GM23338 (cell line): ENCODE measurements around the gene NUMB. TPM values are rescaled to one million over a fixed set of nuclear protein-coding genes. Genes with fewer than 3 reads are reported as not detected.

Experiments
- ATAC-seq: fragments of 200-7000 bp; cut with Tn5 transposase; 3 replicates; pipeline ENCODE4 v1.9.1; 2020
- DNase-seq: peaks from one replicate; pipeline ENCODE4 v3.0.0-alpha.2; 2015; ENCODE audit warnings: low spot score
- H2AFZ ChIP-seq: fragments of 200-600 bp; sonication (generic); 2 replicates; pipeline ENCODE4 v1.8.0; 2016; ENCODE audit warnings: antibody characterized with exemption, mild to moderate bottlenecking, moderate library complexity
- H3F3A ChIP-seq: fragments of 200-600 bp; sonication (generic); replicated peaks from 2 replicates; pipeline ENCODE4 v1.8.0; 2017; ENCODE audit warnings: antibody characterized with exemption, mixed run types, low read depth
- H3K27ac ChIP-seq: fragments of 200-600 bp; sonication (generic); 2 replicates; pipeline ENCODE4 v1.6.1; 2016; ENCODE audit warnings: low read depth
- H3K27me3 ChIP-seq: fragments of 200-600 bp; sonication (generic); 2 replicates; pipeline ENCODE4 v1.8.0; 2016; ENCODE audit warnings: mild to moderate bottlenecking, mixed run types, moderate library complexity; ENCODE audit not compliant: insufficient read depth
- H3K36me3 ChIP-seq: fragments of 200-600 bp; sonication (generic); 2 replicates; pipeline ENCODE4 v1.8.0; 2016; ENCODE audit warnings: mild to moderate bottlenecking; ENCODE audit not compliant: insufficient read depth
- H3K4me1 ChIP-seq: fragments of 200-600 bp; sonication (generic); 2 replicates; pipeline ENCODE4 v1.8.0; 2016; ENCODE audit warnings: mild to moderate bottlenecking, moderate library complexity; ENCODE audit not compliant: insufficient read depth
- H3K4me2 ChIP-seq: fragments of 200-600 bp; sonication (generic); 2 replicates; pipeline ENCODE4 v1.7.1; 2017; ENCODE audit warnings: mixed run types
- H3K4me3 ChIP-seq: fragments of 200-600 bp; sonication (generic); 2 replicates; pipeline ENCODE4 v1.6.1; 2016; ENCODE audit warnings: mixed run types
- H3K79me2 ChIP-seq: fragments of 200-600 bp; sonication (generic); replicated peaks from 2 replicates; pipeline ENCODE4 v1.8.0; 2017; ENCODE audit warnings: mild to moderate bottlenecking; ENCODE audit not compliant: insufficient read depth
- H3K9me2 ChIP-seq: fragments of 200-600 bp; sonication (generic); 2 replicates; pipeline ENCODE4 v1.8.0; 2017; ENCODE audit not compliant: insufficient read depth
- H4K20me1 ChIP-seq: fragments of 200-600 bp; sonication (generic); replicated peaks from 2 replicates; pipeline ENCODE4 v1.8.0; 2017; ENCODE audit warnings: mild to moderate bottlenecking; ENCODE audit not compliant: insufficient read depth
- H3K27ac Mint-ChIP-seq: 2 replicates; pipeline ENCODE4 v1.8.0; 2020; ENCODE audit warnings: inconsistent platforms, mild to moderate bottlenecking, moderate library complexity, mixed read lengths
- H3K27me3 Mint-ChIP-seq: 3 replicates; pipeline ENCODE4 v1.8.0; 2022; ENCODE audit warnings: low read depth, mild to moderate bottlenecking, moderate library complexity, mixed read lengths, inconsistent platforms; ENCODE audit not compliant: insufficient read depth, poor library complexity
- H3K36me3 Mint-ChIP-seq: 3 replicates; pipeline ENCODE4 v1.8.0; 2021; ENCODE audit warnings: low read depth, mild to moderate bottlenecking, inconsistent platforms, moderate library complexity, mixed read lengths
- H3K4me1 Mint-ChIP-seq: 3 replicates; pipeline ENCODE4 v1.8.0; 2020; ENCODE audit warnings: mild to moderate bottlenecking, inconsistent platforms, mixed read lengths
- H3K4me3 Mint-ChIP-seq: 3 replicates; pipeline ENCODE4 v1.8.0; 2021; ENCODE audit warnings: moderate library complexity, mild to moderate bottlenecking, inconsistent platforms, mixed read lengths
- H3K9me3 Mint-ChIP-seq: 3 replicates; pipeline ENCODE4 v1.8.0; 2020; ENCODE audit warnings: moderate library complexity, mild to moderate bottlenecking, inconsistent platforms, mixed read lengths
- CREB1 ChIP-seq: fragments of 250-450 bp; sonication (Bioruptor Pico); IDR thresholded peaks from 2 replicates; pipeline ENCODE4 v1.5.0; 2020; ENCODE audit warnings: low read depth, mild to moderate bottlenecking, moderate library complexity
- CTCF ChIP-seq, 2 experiments: fragments of 200-600 bp in 1 of 2; sonication (generic) in 1 of 2; conservative IDR thresholded peaks; 2 replicates each; pipeline versions ENCODE4 v1.5.1 to v1.6.1; 2016 to 2017; ENCODE audit warnings: antibody characterized with exemption in 2 of 2, low read depth in 2 of 2, mild to moderate bottlenecking in 2 of 2, moderate library complexity in 1 of 2
- ETS1 ChIP-seq: IDR thresholded peaks from 2 replicates; pipeline ENCODE4 v1.6.1; 2016; ENCODE audit warnings: antibody characterized with exemption
- EZH2 ChIP-seq: fragments of 200-600 bp; sonication (generic); IDR thresholded peaks from one replicate; pipeline ENCODE4 v1.8.0; 2017; ENCODE audit warnings: antibody characterized with exemption, mild to moderate bottlenecking, low read depth; ENCODE audit not compliant: unreplicated experiment
- EZH2phosphoT487 ChIP-seq: fragments of 200-600 bp; sonication (generic); IDR thresholded peaks from one replicate; pipeline ENCODE4 v1.8.1; 2018; ENCODE audit warnings: antibody characterized with exemption; ENCODE audit not compliant: unreplicated experiment
- JUNB ChIP-seq: IDR thresholded peaks from one replicate; pipeline ENCODE4 v1.6.1; 2016; ENCODE audit warnings: antibody characterized with exemption; ENCODE audit not compliant: unreplicated experiment
- NANOG ChIP-seq: IDR thresholded peaks from 2 replicates; pipeline ENCODE4 v1.6.1; 2016; ENCODE audit warnings: antibody characterized with exemption, borderline replicate concordance
- POLR2AphosphoS5 ChIP-seq: IDR thresholded peaks from 2 replicates; pipeline ENCODE4 v1.6.1; 2016; ENCODE audit warnings: antibody characterized with exemption, low read depth
- REST ChIP-seq: IDR thresholded peaks from one replicate; pipeline ENCODE4 v1.6.1; 2018; ENCODE audit warnings: antibody characterized with exemption; ENCODE audit not compliant: unreplicated experiment
- STAT1 ChIP-seq: IDR thresholded peaks from one replicate; pipeline ENCODE4 v1.6.1; 2016; ENCODE audit warnings: antibody characterized with exemption; ENCODE audit not compliant: unreplicated experiment
- ZNF114 ChIP-seq: fragments of 250-450 bp; sonication (Bioruptor Pico); IDR thresholded peaks from 2 replicates; pipeline ENCODE4 v1.5.0; 2020; ENCODE audit warnings: mild to moderate bottlenecking, moderate library complexity
- ZNF331 ChIP-seq: fragments of 250-450 bp; sonication (Bioruptor Pico); IDR thresholded peaks from 2 replicates; pipeline ENCODE4 v1.5.0; 2020; ENCODE audit warnings: low read depth, mild to moderate bottlenecking, moderate library complexity
- ZNF462 ChIP-seq: fragments of 250-450 bp; sonication (Bioruptor Pico); IDR thresholded peaks from 2 replicates; pipeline ENCODE4 v1.5.0; 2020; ENCODE audit warnings: mild to moderate bottlenecking, moderate library complexity
- polyA plus RNA-seq: library from polyadenylated mRNA; unstranded; fragments of >200 nt; fragmentation: Nextera tagmentation; extraction: Ambion mirVana; gene quantifications from 2 replicates; pipeline ENCODE4 v1.2.1, GENCODE V29; 2016
- total RNA-seq: library from RNA; depleted of rRNA; stranded (reverse); fragments of >200 nt; shearing (Covaris generic); gene quantifications from 2 replicates; pipeline ENCODE4 v1.2.3, GENCODE V29; 2014

NUMB gene
- total and polyA plus RNA-seq, 2 experiments from 2014 or later, result 32.1 to 36.7 TPM

GRCh38 chr14:73261075-73261474, 197.3 kb downstream of the NUMB start (continued):
- TF ChIP-seq ZNF462, result no peak
- TF ChIP-seq ZNF331 (CRISPR knock-in tag), result no peak
- no peak for TF ChIP-seq EZH2
- TF ChIP-seq EZH2phosphoT487, result no peak

GRCh38 chr14:73260574-73260973, 197.8 kb downstream of the NUMB start:
- no peak overlapping the region for H3K4me2 ChIP-seq
- DNase-seq (no peak), ATAC-seq (no peak)
- Mint-ChIP-seq H3K4me1 (no peaks in the 10 kb centered on the region; the same call in 2 of the 3 replicates), H3K9me3 (no peaks in the 10 kb centered on the region), H3K36me3 (peaks cover 5% of the 10 kb centered on the region; the same call in 2 of the 3 replicates), H3K4me3 (no peak overlapping the region), H3K27ac (no peak overlapping the region), H3K27me3 (peaks cover 10% of the 10 kb centered on the region)
- H2AFZ ChIP-seq, result no peak overlapping the region
- H3K4me1 ChIP-seq, result no peaks in the 10 kb centered on the region
- no peaks in the 10 kb centered on the region for H3K9me2 ChIP-seq
- H3K79me2 ChIP-seq, result no peaks in the 10 kb centered on the region
- no peak overlapping the region for H3K27ac ChIP-seq
- no peaks in the 10 kb centered on the region for H3K27me3 ChIP-seq
- H3F3A ChIP-seq, result no peaks in the 10 kb centered on the region
- no peaks in the 10 kb centered on the region for H4K20me1 ChIP-seq
- no peak overlapping the region for H3K4me3 ChIP-seq
- no peaks in the 10 kb centered on the region for H3K36me3 ChIP-seq
- TF ChIP-seq EZH2phosphoT487 (no peak), REST (no peak), EZH2 (no peak), NANOG (no peak), CREB1 (CRISPR knock-in tag) (no peak), POLR2AphosphoS5 (no peak), ZNF331 (CRISPR knock-in tag) (no peak), JUNB (no peak), ETS1 (no peak), ZNF114 (CRISPR knock-in tag) (no peak), STAT1 (no peak), CTCF (conservative IDR thresholded peaks at IDR 0.05; ENCODE audit: low read depth in 2 of 2) (no peak)
